Panc1 (cell line): ENCODE measurements around the gene PNKD. TPM values are rescaled to one million over a fixed set of nuclear protein-coding genes. Genes with fewer than 3 reads are reported as not detected.

Experiments used
- ATAC-seq: fragments of 200-7000 bp; cut with Tn5 transposase; 2 replicates; pipeline ENCODE4 v1.9.1; 2020; ENCODE audit warnings: mild to moderate bottlenecking, moderate library complexity
- BruUV-seq: library from RNA; stranded (reverse); fragments of 400-500 nt; replicated peaks from 2 replicates; lab custom pipeline; 2021; lab: Mats Ljungman, UMichigan
- CTCF ChIA-PET: fragments of 300-600 bp; sonication (Branson Sonifier 250); formaldehyde crosslinking; loops from one replicate; lab custom pipeline; 2022; ENCODE audit warnings: antibody characterized with exemption; lab: Charles Lee
- POLR2A ChIA-PET: fragments of 300-600 bp; sonication (Branson Sonifier 250); formaldehyde crosslinking; loops from one replicate; lab custom pipeline; 2022; ENCODE audit warnings: antibody characterized with exemption; lab: Charles Lee
- DNase-seq: peaks from one replicate; pipeline ENCODE4 v3.0.0-alpha.2; 2010; ENCODE audit warnings: low read depth, low spot score
- H3K27ac ChIP-seq: 2 replicates; pipeline ENCODE4 v1.5.1; 2011; ENCODE audit warnings: mild to moderate bottlenecking, low read length, inconsistent platforms
- H3K27me3 ChIP-seq: fragments of 200-500 bp; sonication (Bioruptor generic); 2 replicates; pipeline ENCODE4 v1.6.0; 2014; ENCODE audit warnings: low read length, inconsistent platforms; ENCODE audit not compliant: control insufficient read depth, insufficient read depth
- H3K36me3 ChIP-seq: fragments of 200-500 bp; sonication (Bioruptor generic); 2 replicates; pipeline ENCODE4 v1.5.1; 2014; ENCODE audit warnings: inconsistent platforms, mild to moderate bottlenecking, low read length, moderate library complexity; ENCODE audit not compliant: control insufficient read depth, insufficient read depth
- H3K4me1 ChIP-seq: 2 replicates; pipeline ENCODE4 v1.5.1; 2011; ENCODE audit warnings: inconsistent platforms, mild to moderate bottlenecking, low read length, moderate library complexity; ENCODE audit not compliant: control insufficient read depth, insufficient read depth
- H3K4me3 ChIP-seq, 2 experiments: 2 replicates each; pipeline ENCODE4 v1.5.1; 2011 to 2012; ENCODE audit warnings: low read depth in 2 of 2, low read length in 2 of 2, mild to moderate bottlenecking in 2 of 2, inconsistent platforms in 1 of 2, moderate library complexity in 1 of 2
- H3K9me3 ChIP-seq: fragments of 200-500 bp; sonication (Bioruptor generic); 2 replicates; pipeline ENCODE4 v1.5.1; 2014; ENCODE audit warnings: low read depth, mild to moderate bottlenecking, inconsistent platforms, low read length, moderate library complexity; ENCODE audit not compliant: control insufficient read depth, insufficient read depth
- POLR2AphosphoS5 ChIP-seq: IDR thresholded peaks from 2 replicates; pipeline ENCODE4 v1.6.1; 2012; ENCODE audit warnings: mild to moderate bottlenecking, low read depth, low read length, moderate library complexity
- SIN3A ChIP-seq: IDR thresholded peaks from 2 replicates; pipeline ENCODE4 v1.6.1; 2012; ENCODE audit warnings: low read depth, mild to moderate bottlenecking, low read length, moderate library complexity, borderline replicate concordance; ENCODE audit not compliant: insufficient read depth
- TCF7L2 ChIP-seq: IDR thresholded peaks from 2 replicates; pipeline ENCODE4 v1.6.1; 2011; ENCODE audit warnings: mild to moderate bottlenecking, low read depth, low read length, inconsistent platforms
- in situ Hi-C: cut with HindIII; loops from 2 replicates; pipeline ENCODE4 v1.10.0; 2016; ENCODE audit warnings: low sequenced_read_pairs, low pct_unique_long_range_greater_than_20kb
- intact Hi-C: fragments of 100-400 bp; cut with micrococcal nuclease; formaldehyde crosslinking; loops from one replicate; pipeline ENCODE4 v1.10.0; 2022; ENCODE audit not compliant: unreplicated experiment
- total RNA-seq: library from RNA; stranded (reverse); gene quantifications from one replicate; pipeline ENCODE4 v1.2.1, GENCODE V29; 2021; ENCODE audit not compliant: unreplicated experiment
- TF ChIP-seq, protein P1 (sequence below), 2 experiments: IDR thresholded peaks; 2 replicates each; pipeline ENCODE4 v1.6.1; 2011 to 2012; ENCODE audit warnings: low read depth in 2 of 2, control low read depth in 1 of 2, low read length in 1 of 2, mild to moderate bottlenecking in 1 of 2, moderate library complexity in 1 of 2; ENCODE audit not compliant: insufficient read depth in 1 of 2
- TF ChIP-seq, protein P2 (sequence below): fragments of 450-650 bp; IDR thresholded peaks from 2 replicates; pipeline ENCODE4 v1.5.1; 2017; ENCODE audit warnings: mild to moderate bottlenecking

PNKD gene
- total RNA-seq, 1 experiment from 2014 or later: 49.0 TPM

DNA sequence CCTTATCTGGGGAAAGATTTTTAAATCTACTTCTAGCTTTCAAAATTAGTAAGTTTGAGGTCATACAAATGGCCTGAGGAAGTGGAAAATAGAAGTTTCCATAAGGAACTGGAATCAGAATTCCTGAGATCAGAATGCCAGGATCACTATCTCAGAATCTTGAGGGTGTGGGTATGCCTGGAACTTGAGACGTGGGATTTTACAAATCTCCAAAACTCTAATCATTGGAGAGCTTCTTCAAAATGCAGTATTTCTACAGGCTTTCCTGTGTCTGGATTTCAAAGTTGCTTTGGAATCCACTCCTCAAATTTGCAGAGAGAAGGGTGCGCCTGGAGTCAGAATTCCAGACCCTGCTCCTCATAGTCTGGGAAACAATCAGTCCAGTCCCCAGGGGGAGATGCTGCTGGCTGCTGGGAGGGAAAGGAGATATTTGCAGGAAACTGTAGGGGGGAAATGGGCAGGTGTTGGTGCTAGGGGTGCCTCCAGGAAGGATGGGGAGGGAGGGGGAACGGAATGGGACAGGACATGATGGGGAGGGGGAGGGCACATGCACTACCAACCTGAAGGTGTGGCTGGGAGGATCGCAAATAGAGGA is 55.3 kb downstream of the PNKD start:
- no peak overlapping the region for H3K4me3 ChIP-seq
- H3K9me3 ChIP-seq: no peaks in the 10 kb centered on the region
- in situ Hi-C loops: no loop called here
- H3K27me3 ChIP-seq: no peaks in the 10 kb centered on the region
- H3K36me3 ChIP-seq: no peaks in the 10 kb centered on the region
- ATAC-seq (no peak), DNase-seq (no peak)
- peaks cover 13% of the 10 kb centered on the region for H3K4me1 ChIP-seq
- ChIA-PET POLR2A (no interaction called here), CTCF (interaction anchor here (0.6 to 0.7 kb wide), 2 partner anchors 22 to 53 kb away, joined by 3 to 5 read pairs; no protein-coding TSS in a partner anchor)
- H3K27ac ChIP-seq: no peak overlapping the region
- TF ChIP-seq TCF7L2: no peak
- TF ChIP-seq, protein P1, sequence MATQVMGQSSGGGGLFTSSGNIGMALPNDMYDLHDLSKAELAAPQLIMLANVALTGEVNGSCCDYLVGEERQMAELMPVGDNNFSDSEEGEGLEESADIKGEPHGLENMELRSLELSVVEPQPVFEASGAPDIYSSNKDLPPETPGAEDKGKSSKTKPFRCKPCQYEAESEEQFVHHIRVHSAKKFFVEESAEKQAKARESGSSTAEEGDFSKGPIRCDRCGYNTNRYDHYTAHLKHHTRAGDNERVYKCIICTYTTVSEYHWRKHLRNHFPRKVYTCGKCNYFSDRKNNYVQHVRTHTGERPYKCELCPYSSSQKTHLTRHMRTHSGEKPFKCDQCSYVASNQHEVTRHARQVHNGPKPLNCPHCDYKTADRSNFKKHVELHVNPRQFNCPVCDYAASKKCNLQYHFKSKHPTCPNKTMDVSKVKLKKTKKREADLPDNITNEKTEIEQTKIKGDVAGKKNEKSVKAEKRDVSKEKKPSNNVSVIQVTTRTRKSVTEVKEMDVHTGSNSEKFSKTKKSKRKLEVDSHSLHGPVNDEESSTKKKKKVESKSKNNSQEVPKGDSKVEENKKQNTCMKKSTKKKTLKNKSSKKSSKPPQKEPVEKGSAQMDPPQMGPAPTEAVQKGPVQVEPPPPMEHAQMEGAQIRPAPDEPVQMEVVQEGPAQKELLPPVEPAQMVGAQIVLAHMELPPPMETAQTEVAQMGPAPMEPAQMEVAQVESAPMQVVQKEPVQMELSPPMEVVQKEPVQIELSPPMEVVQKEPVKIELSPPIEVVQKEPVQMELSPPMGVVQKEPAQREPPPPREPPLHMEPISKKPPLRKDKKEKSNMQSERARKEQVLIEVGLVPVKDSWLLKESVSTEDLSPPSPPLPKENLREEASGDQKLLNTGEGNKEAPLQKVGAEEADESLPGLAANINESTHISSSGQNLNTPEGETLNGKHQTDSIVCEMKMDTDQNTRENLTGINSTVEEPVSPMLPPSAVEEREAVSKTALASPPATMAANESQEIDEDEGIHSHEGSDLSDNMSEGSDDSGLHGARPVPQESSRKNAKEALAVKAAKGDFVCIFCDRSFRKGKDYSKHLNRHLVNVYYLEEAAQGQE (IDR thresholded peaks at IDR 0.05; ENCODE audit: insufficient read depth in 1 of 2, low read depth in 2 of 2, low read length in 1 of 2): no peak
- intact Hi-C loops: no loop called here
- BruUV-seq: no TSS peak

DNA sequence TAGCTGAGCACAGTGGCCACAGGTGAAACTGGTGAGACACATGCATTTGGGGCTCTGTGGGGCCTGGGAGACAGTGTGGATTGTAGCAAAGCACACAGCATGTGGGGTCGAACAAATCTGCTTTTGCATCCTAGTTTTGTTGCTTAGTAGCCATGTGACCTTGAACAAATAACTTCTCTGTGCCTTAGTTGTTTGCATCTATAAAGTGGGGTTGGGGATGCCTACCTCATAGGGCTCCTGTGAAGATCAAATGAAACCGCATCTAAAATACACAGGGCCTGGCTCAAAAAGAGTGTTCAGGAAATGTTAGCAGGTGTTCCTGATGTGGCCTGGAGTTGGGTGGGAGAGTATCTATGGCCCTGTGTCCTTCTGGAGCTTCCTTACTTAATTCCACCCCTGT is 56.0 kb downstream of the PNKD start:
- CTCF ChIA-PET: no interaction called here

More for the DNA sequence above, 56.0 kb downstream of the PNKD start:
- DNase-seq: no peak
- Histone ChIP-seq H3K4me1 (peaks cover 13% of the 10 kb centered on the region), H3K9me3 (no peaks in the 10 kb centered on the region), H3K36me3 (no peaks in the 10 kb centered on the region), H3K27me3 (no peaks in the 10 kb centered on the region), H3K27ac (no peak overlapping the region), H3K4me3 (no peak overlapping the region)
- intact Hi-C loops: no loop called here
- POLR2A ChIA-PET: no interaction called here
- in situ Hi-C loops: no loop called here
- no peak for TF ChIP-seq SIN3A
- TF ChIP-seq POLR2AphosphoS5: no peak
- TF ChIP-seq, protein P1 (IDR thresholded peaks at IDR 0.05; ENCODE audit: insufficient read depth in 1 of 2, low read depth in 2 of 2, low read length in 1 of 2): no peak
- no peak for TF ChIP-seq TCF7L2
- TF ChIP-seq, protein P2, sequence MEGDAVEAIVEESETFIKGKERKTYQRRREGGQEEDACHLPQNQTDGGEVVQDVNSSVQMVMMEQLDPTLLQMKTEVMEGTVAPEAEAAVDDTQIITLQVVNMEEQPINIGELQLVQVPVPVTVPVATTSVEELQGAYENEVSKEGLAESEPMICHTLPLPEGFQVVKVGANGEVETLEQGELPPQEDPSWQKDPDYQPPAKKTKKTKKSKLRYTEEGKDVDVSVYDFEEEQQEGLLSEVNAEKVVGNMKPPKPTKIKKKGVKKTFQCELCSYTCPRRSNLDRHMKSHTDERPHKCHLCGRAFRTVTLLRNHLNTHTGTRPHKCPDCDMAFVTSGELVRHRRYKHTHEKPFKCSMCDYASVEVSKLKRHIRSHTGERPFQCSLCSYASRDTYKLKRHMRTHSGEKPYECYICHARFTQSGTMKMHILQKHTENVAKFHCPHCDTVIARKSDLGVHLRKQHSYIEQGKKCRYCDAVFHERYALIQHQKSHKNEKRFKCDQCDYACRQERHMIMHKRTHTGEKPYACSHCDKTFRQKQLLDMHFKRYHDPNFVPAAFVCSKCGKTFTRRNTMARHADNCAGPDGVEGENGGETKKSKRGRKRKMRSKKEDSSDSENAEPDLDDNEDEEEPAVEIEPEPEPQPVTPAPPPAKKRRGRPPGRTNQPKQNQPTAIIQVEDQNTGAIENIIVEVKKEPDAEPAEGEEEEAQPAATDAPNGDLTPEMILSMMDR: no peak
- no TSS peak for BruUV-seq
- ATAC-seq: no peak
